Vagina (tissue), 2 donors: ENCODE results near the gene NALF2.

Experiments
- CTCF ChIP-seq, 3 experiments: fragments of 450-650 bp in 2 of 3; fragments of 200-600 bp in 1 of 3; sonication (generic) in 1 of 3; IDR thresholded peaks; one replicate each; pipeline ENCODE4 v1.5.1; 2017 to 2019; ENCODE audit warnings: antibody characterized with exemption in 3 of 3, mild to moderate bottlenecking in 2 of 3, moderate library complexity in 2 of 3
- POLR2A ChIP-seq, 2 donors: fragments of 450-650 bp; IDR thresholded peaks; one replicate each; pipeline ENCODE4 v1.6.1; 2017; ENCODE audit warnings: antibody characterized with exemption in 2 of 2, mild to moderate bottlenecking in 2 of 2, moderate library complexity in 2 of 2

- TF ChIP-seq POLR2A (IDR thresholded peaks at IDR 0.05) (no peak), CTCF (IDR thresholded peaks at IDR 0.05) (no peak)
Measured at GRCh38 chrX:69466546-69466945, 37.6 kb upstream of the NALF2 start.
